Measurements from ENCODE around the gene RAD50. TPM values are rescaled to one million over a fixed set of nuclear protein-coding genes. Genes with fewer than 3 reads are reported as not detected.
"Not testable (repeated sequence)": the region's sequence is repeated elsewhere in the genome, so short reads cannot be mapped to it uniquely, and the experiment has no call there.

The RAD50 gene
- total RNA-seq, 1 experiment from 2014 or later = 24.5 TPM

DNA sequence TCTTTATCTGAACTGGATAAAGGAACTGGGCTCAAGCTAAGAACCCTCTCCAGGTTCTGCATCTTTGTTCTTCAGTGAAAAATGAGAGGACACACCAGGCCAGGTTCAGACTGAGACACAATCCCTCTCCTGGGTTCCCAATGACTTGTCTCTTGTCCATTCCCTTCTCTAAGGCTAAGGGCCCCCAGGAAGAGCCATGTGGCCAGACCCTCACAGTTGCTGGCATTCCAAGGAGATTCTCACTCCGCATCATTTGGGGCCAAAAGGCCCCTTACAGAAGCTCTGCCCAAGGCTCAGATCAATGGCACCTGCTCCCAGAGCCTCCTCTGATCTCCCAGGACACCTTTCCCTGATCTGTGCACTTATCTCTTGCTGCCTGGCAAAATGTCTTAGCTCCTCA lies 122.0 kb downstream of the RAD50 start:
- in situ Hi-C loops (cut with HindIII; ENCODE audit: low pct_unique_long_range_greater_than_20kb, low sequenced_read_pairs) = no loop called here
- no peak for DNase-seq (ENCODE audit: low read depth, low spot score)

DNA sequence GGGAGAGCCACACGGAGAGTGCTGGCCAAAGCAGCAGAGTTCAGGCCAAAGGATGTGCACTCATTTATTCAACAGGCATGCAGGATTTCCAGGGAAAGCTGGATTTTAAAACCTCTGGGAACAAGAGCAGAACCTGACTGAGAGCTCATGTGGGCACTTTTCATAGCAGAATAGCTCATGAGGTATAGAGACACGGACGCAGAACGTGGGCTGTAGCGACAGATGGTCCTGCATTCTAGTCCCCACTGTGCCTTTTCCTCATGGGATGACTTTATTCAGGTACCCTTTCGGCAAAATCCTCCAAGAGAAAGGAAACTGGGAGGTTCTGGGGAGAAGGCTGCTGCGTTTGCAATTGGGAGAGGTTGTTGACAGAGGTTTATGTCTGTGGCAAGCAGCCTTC lies 122.4 kb downstream of the RAD50 start:
- in situ Hi-C loops (cut with HindIII; ENCODE audit: low pct_unique_long_range_greater_than_20kb, low sequenced_read_pairs) = no loop called here
- no peak for DNase-seq (ENCODE audit: low read depth, low spot score)

DNA sequence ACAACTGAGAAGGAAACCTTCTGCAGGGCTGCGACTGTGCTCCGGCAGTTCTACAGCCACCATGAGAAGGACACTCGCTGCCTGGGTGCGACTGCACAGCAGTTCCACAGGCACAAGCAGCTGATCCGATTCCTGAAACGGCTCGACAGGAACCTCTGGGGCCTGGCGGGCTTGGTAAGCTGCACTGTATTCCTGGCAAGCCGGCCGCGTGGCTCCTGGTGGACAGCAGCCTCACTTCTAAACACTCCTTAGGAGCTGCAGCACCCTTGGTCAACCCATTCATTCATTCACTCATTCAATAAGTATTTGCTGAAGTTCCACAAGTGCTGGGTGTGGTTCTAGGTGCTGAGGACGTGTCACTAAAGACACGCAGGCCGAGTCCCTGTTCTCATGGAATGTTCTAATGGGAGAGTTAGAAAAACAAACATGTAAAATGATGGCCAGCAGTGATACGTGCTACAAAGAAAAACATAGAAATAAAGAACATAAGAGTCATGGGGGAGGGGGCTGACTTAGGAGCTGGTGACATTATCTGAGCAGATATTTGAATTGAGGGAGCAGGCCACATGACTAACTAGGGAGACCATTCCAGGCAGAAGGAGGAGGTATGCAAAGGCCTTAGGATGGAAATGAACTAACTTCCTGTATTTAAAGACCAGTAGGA lies 123.1 kb downstream of the RAD50 start:
- DNase-seq (ENCODE audit: low read depth, low spot score) = no peak
- in situ Hi-C loops (cut with HindIII; ENCODE audit: low pct_unique_long_range_greater_than_20kb, low sequenced_read_pairs) = no loop called here

DNA sequence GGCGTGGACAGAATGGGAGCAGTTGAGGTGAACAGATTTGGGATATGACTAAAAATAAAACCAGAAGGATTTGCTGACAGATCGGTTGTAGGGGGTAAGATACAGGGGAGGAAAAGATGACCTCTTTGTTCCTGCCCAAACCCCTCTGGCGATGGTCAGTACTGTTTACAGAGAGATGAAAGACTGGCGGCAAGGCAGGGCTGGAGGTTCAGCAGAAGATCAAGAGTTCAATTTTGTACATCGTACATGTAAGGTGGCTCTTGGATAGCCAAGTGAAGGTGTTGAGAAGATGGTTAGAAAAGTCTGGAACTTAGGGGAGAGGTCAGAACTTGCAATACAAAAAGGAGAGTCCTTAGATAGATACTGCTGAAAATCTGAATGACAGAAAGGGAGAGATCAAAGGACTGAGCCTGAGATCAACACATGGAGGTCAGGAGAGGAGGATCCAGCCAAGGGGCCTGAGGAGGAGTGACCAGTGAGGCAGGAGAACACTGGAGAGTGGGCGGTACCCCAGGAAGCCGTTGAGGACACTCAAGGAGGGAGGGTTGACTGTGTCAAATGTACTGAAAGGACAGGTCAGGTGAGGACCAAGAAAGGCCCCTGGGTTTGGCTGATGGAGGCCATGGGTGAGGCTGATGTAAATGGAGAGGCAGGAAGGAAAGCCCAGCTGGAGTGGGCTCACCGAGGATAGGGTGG lies 124.2 kb downstream of the RAD50 start:
- in situ Hi-C loops (cut with HindIII; ENCODE audit: low pct_unique_long_range_greater_than_20kb, low sequenced_read_pairs) = no loop called here
- DNase-seq (ENCODE audit: low read depth, low spot score) = no peak

DNA sequence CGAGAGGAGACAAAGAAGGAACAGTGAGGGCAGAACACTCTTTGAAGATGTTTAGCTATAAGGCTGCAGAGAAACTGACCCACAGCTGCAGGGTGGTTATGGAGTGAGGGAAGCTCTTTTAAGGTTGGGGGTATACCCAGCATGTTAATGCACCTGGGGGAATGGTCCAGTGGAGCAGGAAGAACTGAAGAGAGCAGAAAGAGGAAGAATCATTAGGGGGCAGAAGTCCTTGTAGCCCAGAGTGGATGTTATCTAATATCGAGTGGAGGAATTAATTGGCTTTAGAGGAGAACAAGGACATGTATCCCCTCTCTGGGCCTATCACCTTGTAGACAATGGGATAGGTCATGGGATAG lies 124.7 kb downstream of the RAD50 start:
- in situ Hi-C loops (cut with HindIII; ENCODE audit: low pct_unique_long_range_greater_than_20kb, low sequenced_read_pairs) = no loop called here
- no peak for DNase-seq (ENCODE audit: low read depth, low spot score)

DNA sequence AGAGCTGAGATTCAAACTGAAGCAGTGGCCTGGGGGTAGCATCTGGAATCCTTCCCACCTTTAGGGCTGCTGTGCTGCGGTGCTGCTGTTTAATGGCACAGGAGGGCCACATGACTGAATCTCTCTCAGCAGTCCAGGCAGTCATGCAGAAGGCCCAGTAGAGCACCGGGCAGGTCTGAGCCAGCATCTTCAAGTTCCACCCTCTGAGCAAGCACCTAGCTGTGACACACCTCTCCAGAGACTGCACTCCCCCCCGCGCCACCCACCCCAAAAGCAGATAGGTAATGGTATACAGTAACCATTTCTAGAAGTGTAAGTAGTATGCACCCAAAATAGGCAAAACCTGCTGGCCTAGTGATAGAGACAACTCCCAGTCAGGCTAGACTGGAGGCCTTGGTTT lies 125.2 kb downstream of the RAD50 start:
- in situ Hi-C loops (cut with HindIII; ENCODE audit: low pct_unique_long_range_greater_than_20kb, low sequenced_read_pairs) = no loop called here
- DNase-seq (ENCODE audit: low read depth, low spot score) = no peak

DNA sequence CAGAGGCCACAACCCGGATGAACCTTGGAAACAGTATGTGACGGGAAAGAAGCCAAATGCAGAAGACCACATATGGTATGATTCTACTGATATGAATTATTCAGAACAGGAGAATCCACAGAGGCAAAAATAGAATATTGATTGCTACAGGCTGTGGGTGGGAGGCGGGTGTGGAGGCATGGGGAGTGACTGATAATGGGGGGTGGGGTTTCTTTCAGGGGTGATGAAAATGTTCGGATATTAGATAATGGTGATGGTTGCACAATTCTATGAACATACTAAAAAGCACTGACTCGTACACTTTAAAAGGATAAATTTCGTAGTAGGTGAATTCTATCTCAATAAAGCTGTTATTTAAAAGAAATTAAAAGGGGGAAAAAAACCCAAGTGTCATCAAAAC lies 127.7 kb downstream of the RAD50 start:
- in situ Hi-C loops (cut with HindIII; ENCODE audit: low pct_unique_long_range_greater_than_20kb, low sequenced_read_pairs) = no loop called here
- DNase-seq (ENCODE audit: low read depth, low spot score) = no peak

- in situ Hi-C loops (cut with HindIII; ENCODE audit: low pct_unique_long_range_greater_than_20kb, low sequenced_read_pairs) = no loop called here
- no peak for DNase-seq (ENCODE audit: low read depth, low spot score)
These were observed 128.3 kb downstream of the RAD50 start for GRCh38 chr5:132684922-132685720.

DNA sequence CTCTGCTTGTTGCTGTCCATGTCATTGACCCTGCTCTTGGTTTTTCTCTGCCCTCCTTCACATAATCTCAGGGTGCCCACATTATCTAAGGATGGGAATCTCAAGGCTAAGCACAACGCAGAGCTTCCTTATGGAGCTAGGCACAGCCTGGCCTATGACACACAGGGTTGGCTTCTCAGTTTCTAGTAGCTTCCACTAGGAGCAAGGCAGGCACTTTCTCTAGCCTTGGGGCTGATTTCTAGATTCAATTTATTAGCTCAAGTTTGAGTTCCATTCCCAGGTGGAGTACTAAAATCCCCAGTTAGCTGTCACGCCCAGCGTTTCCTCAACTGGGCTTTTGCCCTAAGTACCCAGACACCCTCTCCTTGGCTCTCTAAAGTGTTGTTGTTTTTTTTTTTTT lies 129.4 kb downstream of the RAD50 start:
- in situ Hi-C loops (cut with HindIII; ENCODE audit: low pct_unique_long_range_greater_than_20kb, low sequenced_read_pairs) = no loop called here
- no peak for DNase-seq (ENCODE audit: low read depth, low spot score)

- no peak for DNase-seq (ENCODE audit: low read depth, low spot score)
- in situ Hi-C loops (cut with HindIII; ENCODE audit: low pct_unique_long_range_greater_than_20kb, low sequenced_read_pairs) = no loop called here
These were observed 131.2 kb downstream of the RAD50 start for GRCh38 chr5:132687995-132688394.

- in situ Hi-C loops (cut with HindIII; ENCODE audit: low pct_unique_long_range_greater_than_20kb, low sequenced_read_pairs) = no loop called here
- DNase-seq (ENCODE audit: low read depth, low spot score) = no peak
These were observed 132.0 kb downstream of the RAD50 start for GRCh38 chr5:132688536-132689339.

DNA sequence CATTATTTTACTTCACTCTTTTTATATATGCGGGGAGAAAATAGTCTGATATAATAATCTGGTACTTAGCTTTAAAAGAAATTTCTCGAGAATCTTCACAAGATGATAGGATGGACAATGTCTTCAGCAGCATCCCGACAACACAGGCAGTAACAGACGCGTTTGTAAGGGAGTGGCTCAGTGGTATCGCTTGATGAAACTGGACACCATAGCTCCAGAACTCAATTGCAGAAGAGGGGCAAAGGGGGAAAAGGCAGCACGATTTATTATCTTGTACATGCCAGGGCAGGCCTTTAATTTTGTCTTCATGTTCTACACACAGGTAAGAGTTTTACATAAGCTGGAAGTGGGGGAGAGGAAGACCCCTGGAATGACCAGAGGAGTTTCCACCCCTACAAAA lies 132.7 kb downstream of the RAD50 start:
- no peak for DNase-seq (ENCODE audit: low read depth, low spot score)
- in situ Hi-C loops (cut with HindIII; ENCODE audit: low pct_unique_long_range_greater_than_20kb, low sequenced_read_pairs) = no loop called here

- no peak for DNase-seq (ENCODE audit: low read depth, low spot score)
- in situ Hi-C loops (cut with HindIII; ENCODE audit: low pct_unique_long_range_greater_than_20kb, low sequenced_read_pairs) = no loop called here
These were observed 133.4 kb downstream of the RAD50 start for GRCh38 chr5:132690156-132690555.

- in situ Hi-C loops (cut with HindIII; ENCODE audit: low pct_unique_long_range_greater_than_20kb, low sequenced_read_pairs); DNase-seq (ENCODE audit: low read depth, low spot score): not testable (repeated sequence)
These were observed 135.2 kb downstream of the RAD50 start for GRCh38 chr5:132691755-132692631.

- in situ Hi-C loops (cut with HindIII; ENCODE audit: low pct_unique_long_range_greater_than_20kb, low sequenced_read_pairs) = no loop called here
- DNase-seq (ENCODE audit: low read depth, low spot score) = no peak
These were observed 135.8 kb downstream of the RAD50 start for GRCh38 chr5:132692632-132692967.
